ENCODE results near the gene IQSEC2. TPM values are rescaled to one million over a fixed set of nuclear protein-coding genes. Genes with fewer than 3 reads are reported as not detected.

IQSEC2 gene
- polyA plus RNA-seq, 3 donors = 6.5 to 31.2 (median 6.9) TPM

GRCh38 chrX:53249408-53250042 is 31.9 kb downstream of the IQSEC2 start:
- Histone ChIP-seq H3K9me3 (replicated peaks in 1 of 2; ENCODE audit: control insufficient read depth in 1 of 2, insufficient read depth in 1 of 2, low read length in 2 of 2) (no peaks in the 10 kb centered on the region), H3K79me2 (ENCODE audit: insufficient read depth, low read length) (no peaks in the 10 kb centered on the region), H3K27ac (ENCODE audit: low read depth in 1 of 2, low read length in 2 of 2) (no peak overlapping the region), H3K4me2 (replicated peaks; ENCODE audit: extremely low read depth, low read length, poor library complexity, severe bottlenecking) (no peak overlapping the region), H3K27me3 (ENCODE audit: control insufficient read depth in 2 of 2, insufficient read depth in 2 of 2, low read length in 2 of 2) (no peaks in the 10 kb centered on the region), H3K9ac (ENCODE audit: insufficient read depth, low read length, poor library complexity, severe bottlenecking) (no peak overlapping the region), H4K20me1 (ENCODE audit: insufficient read depth, low read length) (no peaks in the 10 kb centered on the region), H3K36me3 (replicated peaks in 1 of 2; ENCODE audit: control insufficient read depth in 1 of 2, insufficient read depth in 2 of 2, low read length in 2 of 2) (peaks cover 34 to 66% of the 10 kb centered on the region in 2 donors), H2AFZ (ENCODE audit: insufficient read depth, low read depth, low read length, poor library complexity, severe bottlenecking) (no peak overlapping the region), H3K4me1 (ENCODE audit: control insufficient read depth in 1 of 2, insufficient read depth in 2 of 2, low read length in 2 of 2) (no peaks in the 10 kb centered on the region), H3K4me3 (replicated peaks in 1 of 3; ENCODE audit: low read depth in 2 of 3, low read length in 3 of 3) (no peak overlapping the region)
- H3K9me3 Mint-ChIP-seq = peaks cover 0 to 7% (median 0%) of the 10 kb centered on the region in 7 donors
- H3K27ac Mint-ChIP-seq = no peak overlapping the region
- intact Hi-C loops (cut with micrococcal nuclease) = no loop called here
- no peaks in the 10 kb centered on the region for H3K4me1 Mint-ChIP-seq
- H3K36me3 Mint-ChIP-seq = peaks cover 55 to 64% of the 10 kb centered on the region in 2 donors
- no CpG with 5 or more reads among the region's 1 CpG for WGBS (ENCODE audit: insufficient coverage)
- H3K27me3 Mint-ChIP-seq (ENCODE audit: low read depth in 3 of 3) = peaks cover 1 to 19% (median 1%) of the 10 kb centered on the region in 3 donors
- TF ChIP-seq CTCF (IDR thresholded peaks at IDR 0.05) = no peak
- DNase-seq = no peak
- no peak overlapping the region for H3K4me3 Mint-ChIP-seq

GRCh38 chrX:53247928-53248327 is 33.5 kb downstream of the IQSEC2 start:
- no peak for TF ChIP-seq CTCF (IDR thresholded peaks at IDR 0.05)
- H3K27me3 Mint-ChIP-seq (ENCODE audit: low read depth in 3 of 3) = peaks cover 1 to 22% (median 1%) of the 10 kb centered on the region in 3 donors

More at GRCh38 chrX:53247928-53248327, 33.5 kb downstream of the IQSEC2 start:
- Mint-ChIP-seq H3K4me3 (no peak overlapping the region), H3K4me1 (no peaks in the 10 kb centered on the region), H3K9me3 (peaks cover 0 to 6% (median 0%) of the 10 kb centered on the region in 7 donors), H3K36me3 (peaks cover 41 to 59% of the 10 kb centered on the region in 2 donors), H3K27ac (no peak overlapping the region)
- H3K27ac ChIP-seq (ENCODE audit: low read depth in 1 of 2, low read length in 2 of 2) = no peak overlapping the region
- no peaks in the 10 kb centered on the region for H3K9me3 ChIP-seq (replicated peaks in 1 of 2; ENCODE audit: control insufficient read depth in 1 of 2, insufficient read depth in 1 of 2, low read length in 2 of 2)
- H3K4me3 ChIP-seq (replicated peaks in 1 of 3; ENCODE audit: low read depth in 2 of 3, low read length in 3 of 3) = no peak overlapping the region
- no peaks in the 10 kb centered on the region for H4K20me1 ChIP-seq (ENCODE audit: insufficient read depth, low read length)
- H3K9ac ChIP-seq (ENCODE audit: insufficient read depth, low read length, poor library complexity, severe bottlenecking) = no peak overlapping the region
- H3K4me1 ChIP-seq (ENCODE audit: control insufficient read depth in 1 of 2, insufficient read depth in 2 of 2, low read length in 2 of 2) = no peaks in the 10 kb centered on the region
- H3K27me3 ChIP-seq (ENCODE audit: control insufficient read depth in 2 of 2, insufficient read depth in 2 of 2, low read length in 2 of 2) = no peaks in the 10 kb centered on the region
- no peak for DNase-seq
- intact Hi-C loops (cut with micrococcal nuclease) = no loop called here
- no peaks in the 10 kb centered on the region for H3K79me2 ChIP-seq (ENCODE audit: insufficient read depth, low read length)
- peaks cover 31 to 57% of the 10 kb centered on the region in 2 donors for H3K36me3 ChIP-seq (replicated peaks in 1 of 2; ENCODE audit: control insufficient read depth in 1 of 2, insufficient read depth in 2 of 2, low read length in 2 of 2)
- no peak overlapping the region for H3K4me2 ChIP-seq (replicated peaks; ENCODE audit: extremely low read depth, low read length, poor library complexity, severe bottlenecking)
- 91% methylated on average over 4 of the region's 10 CpGs for WGBS (ENCODE audit: insufficient coverage)
- H2AFZ ChIP-seq (ENCODE audit: insufficient read depth, low read depth, low read length, poor library complexity, severe bottlenecking) = no peak overlapping the region

Measured in CD14-positive monocyte (primary cell).